ENCODE data around the gene KCNE5.
"Not testable (repeated sequence)": the region's sequence is repeated elsewhere in the genome, so short reads cannot be mapped to it uniquely, and the experiment has no call there.

KCNE5 gene, protein sequence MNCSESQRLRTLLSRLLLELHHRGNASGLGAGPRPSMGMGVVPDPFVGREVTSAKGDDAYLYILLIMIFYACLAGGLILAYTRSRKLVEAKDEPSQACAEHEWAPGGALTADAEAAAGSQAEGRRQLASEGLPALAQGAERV

DNA sequence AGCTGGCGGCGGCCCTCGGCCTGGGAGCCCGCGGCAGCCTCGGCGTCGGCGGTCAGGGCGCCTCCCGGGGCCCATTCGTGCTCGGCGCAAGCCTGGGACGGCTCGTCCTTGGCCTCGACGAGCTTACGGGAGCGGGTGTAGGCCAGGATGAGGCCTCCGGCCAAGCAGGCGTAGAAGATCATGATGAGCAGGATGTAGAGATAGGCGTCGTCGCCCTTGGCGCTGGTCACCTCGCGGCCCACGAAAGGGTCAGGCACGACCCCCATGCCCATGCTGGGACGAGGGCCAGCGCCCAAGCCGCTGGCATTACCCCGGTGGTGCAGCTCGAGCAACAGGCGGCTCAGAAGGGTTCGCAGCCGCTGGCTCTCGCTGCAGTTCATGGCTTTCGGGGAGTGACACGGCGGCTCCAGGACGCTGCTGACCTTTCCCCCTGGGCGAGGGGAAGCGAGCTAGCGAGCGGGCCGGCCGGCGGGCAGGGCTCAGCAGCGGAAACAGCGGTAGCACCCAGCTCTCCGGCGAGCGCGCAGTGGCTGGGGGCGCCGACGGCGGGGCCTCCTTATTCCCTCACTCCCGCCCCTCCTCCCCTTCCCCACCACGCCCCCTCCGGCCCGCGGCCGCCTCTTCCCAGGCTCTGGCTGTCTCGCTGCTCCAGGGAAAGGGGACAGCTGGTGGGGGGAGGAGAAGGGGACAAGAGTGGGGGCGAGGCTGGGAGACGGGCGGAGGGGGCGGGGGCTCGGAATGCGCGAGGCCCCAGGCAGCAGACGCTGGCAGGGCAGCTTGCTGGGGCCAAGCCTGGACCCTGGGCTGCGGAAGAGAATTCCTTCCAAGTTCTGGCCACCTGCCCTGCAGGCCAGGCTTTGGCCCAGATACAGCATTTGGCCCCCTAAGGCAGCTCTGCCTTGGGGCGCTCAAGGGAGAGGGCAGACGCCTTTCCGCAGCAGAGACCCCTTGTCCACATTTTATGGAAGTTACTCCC lies at the start of gene KCNE5:
TSS of gene KCNE5 (minus strand) at position 532 of the 976 bp plus-strand sequence. CDS start at position 380, 152 bp downstream.
- DNase-seq (ENCODE audit: low read depth in 1 of 2, low spot score in 1 of 2) = no peak

DNA sequence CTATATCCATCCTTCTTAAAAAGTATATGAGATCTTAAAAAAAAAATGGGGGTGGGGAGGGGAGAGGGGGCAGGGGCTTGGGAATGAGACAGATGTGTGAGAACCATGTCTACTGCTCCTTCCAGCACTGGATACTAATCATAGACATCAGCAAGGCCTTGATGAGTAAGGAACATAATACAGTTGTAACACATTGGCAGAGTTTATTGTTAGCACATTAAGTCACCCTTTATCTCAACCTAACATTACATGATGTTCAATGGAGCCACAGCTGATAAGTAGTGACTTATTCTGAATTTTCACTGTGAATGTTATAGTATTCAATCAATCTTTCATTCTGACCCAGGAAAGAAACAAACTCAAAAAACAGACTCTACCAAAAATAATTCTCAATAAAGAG lies 47.3 kb upstream of the KCNE5 start:
- no peak for DNase-seq (ENCODE audit: low read depth in 1 of 2, low spot score in 1 of 2)

DNA sequence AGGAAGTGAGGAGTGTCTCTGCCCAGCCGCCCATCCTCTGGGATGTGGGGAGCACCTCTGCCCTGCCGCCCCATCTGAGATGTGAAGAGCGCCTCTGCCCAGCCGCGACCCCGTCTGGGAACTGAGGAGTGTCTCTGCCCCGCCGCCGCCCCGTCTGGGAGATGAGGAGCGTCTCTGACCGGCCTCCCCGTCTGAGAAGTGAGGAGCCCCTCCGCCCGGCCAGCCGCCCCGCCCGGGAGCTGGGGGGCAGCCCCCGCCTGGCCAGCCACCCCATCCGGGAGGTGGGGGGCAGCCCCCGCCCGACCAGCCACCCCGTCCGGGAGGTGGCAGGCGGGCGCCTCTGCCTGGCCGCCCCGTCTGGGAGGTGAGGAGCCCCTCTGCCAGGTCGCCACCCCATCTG lies 46.2 kb upstream of the KCNE5 start:
- DNase-seq (ENCODE audit: low read depth in 1 of 2, low spot score in 1 of 2) = not testable (repeated sequence)

DNA sequence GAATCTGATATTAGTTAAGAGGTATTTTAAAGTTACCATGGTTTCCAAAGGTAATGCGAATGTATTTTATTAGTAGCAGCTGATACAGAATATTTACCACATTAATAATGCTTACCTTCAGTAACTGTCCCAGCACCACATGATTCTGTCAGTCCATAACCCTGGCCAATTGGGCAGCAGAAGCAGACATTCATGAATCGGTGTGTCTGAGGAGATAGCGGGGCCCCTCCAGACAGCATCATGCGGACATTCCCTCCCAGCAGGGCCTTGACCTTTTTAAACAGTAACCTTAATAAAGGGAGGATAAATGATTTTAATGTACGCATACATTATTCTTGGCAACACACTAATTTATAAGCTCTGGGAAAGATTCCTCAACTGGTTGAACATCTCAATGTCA lies 43.0 kb upstream of the KCNE5 start:
- DNase-seq (ENCODE audit: low read depth in 1 of 2, low spot score in 1 of 2) = no peak

DNA sequence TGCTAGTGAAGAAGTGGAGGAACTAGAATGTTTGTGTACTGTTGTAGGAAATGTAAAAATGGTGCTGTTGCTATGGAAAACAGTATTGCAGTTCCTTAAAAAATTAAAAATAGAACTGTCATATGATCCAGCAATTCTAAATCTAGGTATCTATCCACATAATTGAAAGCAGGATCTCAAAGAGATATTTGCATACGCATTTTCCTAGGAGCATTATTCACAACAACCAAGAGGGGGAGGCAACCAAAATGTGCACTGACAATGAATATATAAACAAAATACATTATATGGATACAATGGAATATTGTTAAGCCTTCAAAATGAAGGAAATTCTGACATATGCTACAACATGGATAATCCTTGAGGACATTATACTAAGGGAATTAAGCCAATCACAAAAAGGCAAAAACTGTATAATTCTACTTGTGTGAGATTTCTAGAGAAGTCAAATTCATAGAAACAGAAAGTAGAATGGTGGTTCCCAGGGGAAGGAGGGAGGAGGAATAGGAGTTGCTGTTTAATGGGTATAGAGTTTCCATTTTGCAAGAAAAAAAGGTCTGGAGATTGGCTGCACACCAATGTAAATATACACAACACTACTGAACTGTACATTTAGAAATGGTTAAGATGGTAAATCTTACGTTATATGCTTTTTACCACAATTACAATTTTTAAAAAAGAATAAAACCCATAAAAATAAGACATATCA lies 35.6 kb upstream of the KCNE5 start:
- no peak for DNase-seq (ENCODE audit: low read depth in 1 of 2, low spot score in 1 of 2)

DNA sequence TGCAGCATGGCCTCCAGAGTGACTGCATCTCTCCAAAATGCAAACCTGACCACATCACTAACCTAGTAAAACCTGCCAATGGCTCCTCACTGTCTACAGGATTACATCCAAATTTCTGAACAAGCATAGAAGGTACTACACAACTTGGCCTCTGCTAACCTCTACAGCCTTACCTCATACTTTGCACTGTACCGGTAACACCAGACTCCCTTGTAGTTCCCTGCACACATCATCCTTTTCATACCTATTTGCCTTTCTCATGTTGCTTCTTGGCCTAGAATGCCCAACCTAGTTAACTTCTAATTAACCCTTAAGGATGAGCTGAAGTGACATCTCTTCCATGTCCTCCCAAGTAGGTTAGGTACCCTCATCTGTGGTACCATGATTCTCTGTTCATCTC lies 33.4 kb upstream of the KCNE5 start:
- DNase-seq (ENCODE audit: low read depth in 1 of 2, low spot score in 1 of 2) = no peak

DNA sequence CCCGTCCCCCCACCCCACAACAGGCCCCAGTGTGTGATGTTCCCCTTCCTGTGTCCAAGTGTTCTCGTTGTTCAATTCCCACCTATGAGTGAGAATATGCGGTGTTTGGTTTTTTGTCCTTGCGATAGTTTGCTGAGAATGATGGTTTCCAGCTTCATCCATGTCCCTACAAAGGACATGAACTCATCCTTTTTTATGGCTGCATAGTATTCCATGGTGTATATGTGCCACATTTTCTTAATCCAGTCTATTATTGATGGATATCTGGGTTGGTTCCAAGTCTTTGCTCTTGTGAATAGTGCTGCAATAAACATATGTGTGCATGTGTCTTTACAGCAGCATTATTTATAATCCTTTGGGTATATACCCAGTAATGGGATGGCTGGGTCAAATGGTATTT lies 32.4 kb upstream of the KCNE5 start:
- not testable (repeated sequence) for DNase-seq (ENCODE audit: low read depth in 1 of 2, low spot score in 1 of 2)

DNA sequence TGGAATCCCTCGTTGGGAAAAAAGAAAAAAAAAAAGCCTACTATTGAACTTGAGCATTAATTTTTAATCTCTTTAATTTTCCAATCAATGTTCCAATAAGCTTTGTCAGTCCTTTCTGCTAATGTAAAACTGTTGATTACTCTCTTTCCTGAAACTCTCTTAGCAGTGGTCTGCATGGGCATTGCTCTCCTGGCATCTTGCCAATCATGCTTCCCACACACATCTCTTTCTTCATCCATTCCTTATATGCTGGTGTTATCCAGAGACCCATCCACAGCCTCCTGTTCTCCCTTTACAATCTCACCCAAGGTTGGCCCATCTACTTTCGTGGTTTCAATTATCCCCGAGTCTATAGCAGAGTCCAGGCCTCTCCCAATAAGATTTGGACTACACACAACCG lies 31.8 kb upstream of the KCNE5 start:
- no peak for DNase-seq (ENCODE audit: low read depth in 1 of 2, low spot score in 1 of 2)

DNA sequence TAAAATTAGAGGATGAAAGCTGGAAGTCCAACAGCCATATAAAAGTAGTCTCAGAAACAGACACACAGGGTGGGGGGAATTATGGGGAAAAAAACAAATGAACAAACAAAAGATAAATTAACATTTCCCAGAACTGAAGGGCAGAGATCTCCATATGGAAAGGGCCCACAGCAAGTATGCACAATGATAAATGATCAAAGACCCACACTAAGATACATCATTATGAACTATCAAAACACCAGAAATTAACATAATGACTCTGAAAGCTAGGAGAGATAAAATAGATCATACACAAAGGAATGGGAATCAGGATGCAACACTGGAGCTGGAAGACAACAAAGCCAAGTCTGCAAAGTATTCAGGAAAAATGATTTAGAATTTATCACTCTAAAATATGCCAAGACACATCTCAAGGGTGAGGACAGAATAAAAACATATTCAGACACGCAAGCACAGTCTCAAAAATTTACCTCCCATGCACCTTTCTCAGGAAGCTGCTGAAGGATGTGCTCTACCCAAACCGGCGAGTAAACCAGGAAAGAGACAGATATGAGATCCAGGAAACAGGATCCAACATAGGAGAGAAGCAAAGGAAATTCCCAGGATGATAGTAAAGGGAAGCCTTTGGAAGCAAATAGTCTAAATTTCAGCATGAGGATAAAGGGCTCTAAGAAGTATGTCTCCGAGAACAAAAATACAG lies 30.7 kb upstream of the KCNE5 start:
- DNase-seq (ENCODE audit: low read depth in 1 of 2, low spot score in 1 of 2) = no peak

DNA sequence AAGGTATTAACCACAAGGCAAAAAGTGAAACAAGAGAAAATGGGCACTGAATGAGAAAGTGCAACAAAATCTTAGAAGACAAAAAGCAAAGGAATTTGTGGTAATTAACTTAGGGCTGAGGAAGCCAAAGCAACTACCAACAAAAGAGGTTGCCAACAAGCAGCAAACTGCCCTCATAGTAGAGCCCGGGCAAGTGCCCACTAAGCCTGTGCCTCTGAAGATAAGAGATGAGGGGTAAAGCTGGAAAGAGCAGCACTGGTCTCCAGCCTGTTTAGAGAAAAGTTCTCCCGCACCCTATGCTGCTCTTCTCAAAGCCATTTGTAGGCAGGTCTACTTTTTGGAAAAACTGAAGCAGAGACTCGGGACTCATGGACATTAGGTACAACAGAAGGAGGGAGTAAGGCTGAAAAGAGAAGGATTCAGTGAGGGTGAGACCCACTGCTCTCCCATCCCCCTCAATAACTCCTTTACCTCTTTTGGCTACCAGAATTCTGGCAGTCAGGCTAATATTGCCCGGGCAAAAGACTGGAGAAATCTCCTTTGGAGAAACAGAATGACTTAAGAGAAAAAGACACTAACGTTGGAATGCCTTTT lies 29.6 kb upstream of the KCNE5 start:
- no peak for DNase-seq (ENCODE audit: low read depth in 1 of 2, low spot score in 1 of 2)

DNA sequence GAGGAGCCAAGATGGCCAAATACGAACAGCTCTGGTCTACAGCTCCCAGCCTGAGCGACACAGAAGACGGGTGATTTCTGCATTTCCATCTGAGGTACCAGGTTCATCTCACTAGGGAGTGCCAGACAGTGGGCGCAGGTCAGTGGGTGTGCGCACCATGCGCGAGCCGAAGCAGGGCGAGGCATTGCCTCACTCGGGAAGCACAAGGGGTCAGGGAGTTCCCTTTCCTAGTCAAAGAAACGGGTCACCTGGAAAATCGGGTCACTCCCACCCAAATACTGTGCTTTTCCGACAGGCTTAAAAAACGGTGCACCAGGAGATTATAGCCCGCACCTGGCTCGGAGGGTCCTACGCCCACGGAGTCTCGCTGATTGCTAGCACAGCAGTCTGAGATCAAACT lies 19.7 kb upstream of the KCNE5 start:
- not testable (repeated sequence) for DNase-seq (ENCODE audit: low read depth in 1 of 2, low spot score in 1 of 2)

DNA sequence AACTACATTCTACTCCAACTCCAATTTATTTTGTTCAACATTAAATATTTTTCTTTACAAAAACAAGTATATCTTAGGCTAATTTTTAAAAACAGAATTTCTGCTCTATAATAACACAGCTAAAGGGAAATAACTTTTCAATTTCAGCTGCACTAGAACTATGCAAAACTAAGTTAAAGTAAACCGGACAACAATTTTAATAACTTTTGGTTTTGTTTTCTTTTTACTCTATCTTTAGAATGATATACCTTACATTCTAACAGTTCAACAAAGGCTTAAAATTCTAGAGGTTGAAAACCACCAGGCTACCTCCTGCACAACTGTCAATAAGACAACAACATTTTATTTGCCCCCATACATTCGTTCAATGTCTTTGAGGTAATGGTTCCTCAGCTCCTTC lies 18.7 kb upstream of the KCNE5 start:
- DNase-seq (ENCODE audit: low read depth in 1 of 2, low spot score in 1 of 2) = no peak

DNA sequence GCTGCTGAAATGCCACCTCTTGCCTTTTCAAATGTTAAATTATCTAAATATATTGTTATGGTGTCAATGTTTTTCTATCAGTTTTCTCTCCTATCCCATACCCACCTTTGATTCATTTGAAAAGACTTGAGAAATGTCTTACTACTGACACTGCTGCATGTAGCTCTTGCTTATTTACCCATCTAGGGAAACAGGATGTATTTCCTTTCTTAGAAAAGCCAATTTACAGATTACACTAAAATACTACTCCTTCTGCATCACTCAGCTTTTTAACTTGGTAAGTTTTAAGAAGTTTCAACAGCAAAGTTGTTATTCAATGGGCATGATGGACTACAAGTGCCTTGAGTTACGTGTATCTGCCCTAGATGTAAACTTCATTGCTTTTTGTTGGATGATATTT lies 13.2 kb upstream of the KCNE5 start:
- no peak for DNase-seq (ENCODE audit: low read depth in 1 of 2, low spot score in 1 of 2)

DNA sequence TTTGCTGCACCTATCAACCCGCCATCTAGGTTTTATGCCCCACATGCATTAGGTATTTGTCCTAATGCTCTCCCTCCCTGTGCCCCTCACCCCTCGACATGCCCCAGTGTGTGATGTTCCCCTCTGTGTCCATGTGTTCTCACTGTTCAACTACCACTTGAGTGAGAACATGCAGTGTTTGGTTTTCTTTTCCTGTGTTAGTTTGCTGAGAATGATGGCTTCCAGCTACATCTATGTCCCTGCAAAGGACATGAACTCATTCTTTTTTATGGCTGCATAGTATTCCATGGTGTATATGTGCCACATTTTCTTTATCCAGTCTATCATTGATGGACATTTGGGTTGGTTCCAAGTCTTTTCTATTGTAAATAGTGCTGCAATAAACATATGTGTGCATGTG lies 12.5 kb upstream of the KCNE5 start:
- DNase-seq (ENCODE audit: low read depth in 1 of 2, low spot score in 1 of 2) = not testable (repeated sequence)

DNA sequence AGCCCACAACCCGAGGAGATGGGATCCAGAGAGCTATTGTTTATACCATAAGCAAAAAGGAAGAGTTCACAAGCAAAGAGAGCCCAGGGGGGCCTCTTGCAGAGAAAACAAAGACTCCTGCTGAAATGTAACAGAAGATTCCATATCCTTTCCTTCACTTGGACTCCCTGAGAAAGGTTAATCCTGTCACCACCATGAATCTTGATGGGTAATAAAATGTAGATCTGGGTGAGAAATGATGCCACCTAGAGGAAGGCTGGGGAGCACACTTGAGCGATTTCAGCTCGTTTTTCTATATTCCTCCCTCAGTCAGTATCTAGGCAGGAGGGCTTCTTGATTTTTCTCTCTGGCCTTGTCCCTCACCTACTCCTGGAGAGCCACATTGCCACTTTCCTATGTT lies 10.2 kb upstream of the KCNE5 start:
- no peak for DNase-seq (ENCODE audit: low read depth in 1 of 2, low spot score in 1 of 2)

DNA sequence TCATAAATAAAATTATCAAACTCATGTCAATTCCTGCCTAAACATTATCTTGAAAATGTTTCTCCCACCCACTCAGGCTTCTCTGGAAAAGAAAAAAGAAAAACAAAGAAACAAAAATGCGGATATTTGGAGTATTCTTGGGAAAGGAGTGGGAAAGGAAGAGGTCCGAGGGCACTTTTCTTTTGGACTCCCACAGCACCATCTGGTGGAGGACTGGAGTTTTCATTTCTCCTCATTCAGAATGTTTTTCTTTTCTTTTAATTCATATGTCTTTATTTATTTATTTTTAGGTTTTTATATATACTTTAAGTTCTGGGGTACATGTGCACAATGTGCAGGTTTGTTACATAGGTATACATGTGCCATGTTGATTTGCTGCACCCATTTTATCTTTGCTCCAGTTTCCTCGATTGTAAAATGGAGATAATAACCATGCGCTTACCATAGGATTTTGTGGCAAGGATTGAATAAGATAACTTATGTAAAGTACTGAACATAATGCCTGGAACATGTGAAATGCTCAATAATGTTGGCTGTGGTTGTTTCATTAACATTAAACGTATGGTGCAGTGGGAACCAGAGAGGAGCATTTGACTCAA lies 8.0 kb upstream of the KCNE5 start:
- no peak for DNase-seq (ENCODE audit: low read depth in 1 of 2, low spot score in 1 of 2)

DNA sequence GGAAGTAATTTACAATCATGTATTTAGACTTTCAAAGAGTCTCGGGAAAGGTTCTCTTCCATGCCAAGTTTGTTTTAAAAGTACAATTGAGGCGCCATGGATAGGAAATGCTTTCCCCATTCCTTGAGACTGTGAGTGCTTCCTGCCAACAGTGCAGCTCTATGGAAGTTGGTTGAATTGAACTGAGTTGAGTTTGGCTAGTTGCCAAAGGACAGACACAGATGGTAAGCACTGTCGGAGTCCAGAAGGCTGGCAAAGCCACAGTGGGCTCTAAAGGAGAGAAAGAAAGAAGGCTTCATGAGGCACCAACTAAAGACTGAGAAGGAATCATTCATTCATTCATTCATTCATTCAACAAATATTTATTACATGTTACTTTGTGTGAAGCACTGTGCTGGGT lies 4.3 kb upstream of the KCNE5 start:
- no peak for DNase-seq (ENCODE audit: low read depth in 1 of 2, low spot score in 1 of 2)

DNA sequence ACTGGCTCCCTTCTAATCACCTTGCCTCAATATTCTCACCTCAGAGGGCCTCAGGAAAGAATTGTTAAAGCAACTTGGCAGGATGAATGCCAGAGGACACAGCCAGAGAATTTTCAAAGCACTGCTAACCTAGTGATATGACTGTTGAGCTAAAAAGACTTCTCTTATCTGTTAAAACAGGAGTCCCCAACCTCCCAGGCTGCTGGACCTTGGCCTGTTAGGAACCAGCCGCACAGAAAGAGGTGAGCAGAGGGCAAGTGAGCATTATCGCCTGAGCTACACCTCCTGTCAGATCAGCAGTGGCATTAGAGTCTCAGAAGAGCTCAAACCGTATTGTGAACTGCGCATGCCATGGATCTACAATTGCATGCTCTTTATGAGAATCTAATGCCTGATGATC lies 1.7 kb upstream of the KCNE5 start:
- DNase-seq (ENCODE audit: low read depth in 1 of 2, low spot score in 1 of 2) = no peak

DNA sequence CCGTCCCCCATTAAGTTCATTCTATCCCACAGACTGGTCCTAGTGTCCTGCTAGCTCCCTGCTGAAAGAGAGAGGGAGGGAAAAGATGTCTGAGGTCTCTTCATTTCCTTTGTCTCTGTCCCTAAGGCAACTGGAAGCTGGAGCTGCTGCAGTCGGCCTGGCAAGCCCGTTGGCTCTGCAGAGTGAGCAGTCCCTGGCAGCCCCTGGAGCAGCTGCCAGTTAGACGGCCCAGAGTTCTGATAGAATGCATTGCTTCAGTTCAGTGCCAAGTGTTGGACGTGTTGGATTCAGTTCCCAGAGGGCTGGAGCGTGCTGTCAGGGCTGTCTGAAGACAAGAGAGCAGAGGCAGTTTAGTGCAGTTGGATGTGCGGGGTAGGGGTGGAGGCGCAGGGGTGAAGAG lies 975 bp downstream of the KCNE5 start:
- no peak for DNase-seq (ENCODE audit: low read depth in 1 of 2, low spot score in 1 of 2)

DNA sequence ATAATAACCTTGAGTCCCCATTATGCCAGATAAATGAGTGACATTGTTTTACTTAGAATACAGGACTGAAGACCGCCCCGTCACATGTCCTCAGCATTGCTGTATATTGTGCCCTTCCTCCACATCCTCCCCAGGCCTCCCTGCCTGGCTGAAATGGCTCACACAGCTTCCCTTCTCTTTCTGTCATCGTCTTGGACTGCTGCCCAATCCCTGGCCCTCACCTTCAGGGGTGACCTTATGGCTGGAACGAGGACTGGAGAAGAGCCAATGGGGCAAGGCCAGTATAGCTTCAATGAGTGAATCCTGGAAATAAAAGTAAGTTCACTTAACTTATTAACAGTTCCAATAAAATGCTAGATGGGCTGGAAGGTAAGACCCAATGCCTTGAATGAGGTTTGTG lies 2.7 kb downstream of the KCNE5 start:
- no peak for DNase-seq (ENCODE audit: low read depth in 1 of 2, low spot score in 1 of 2)

DNA sequence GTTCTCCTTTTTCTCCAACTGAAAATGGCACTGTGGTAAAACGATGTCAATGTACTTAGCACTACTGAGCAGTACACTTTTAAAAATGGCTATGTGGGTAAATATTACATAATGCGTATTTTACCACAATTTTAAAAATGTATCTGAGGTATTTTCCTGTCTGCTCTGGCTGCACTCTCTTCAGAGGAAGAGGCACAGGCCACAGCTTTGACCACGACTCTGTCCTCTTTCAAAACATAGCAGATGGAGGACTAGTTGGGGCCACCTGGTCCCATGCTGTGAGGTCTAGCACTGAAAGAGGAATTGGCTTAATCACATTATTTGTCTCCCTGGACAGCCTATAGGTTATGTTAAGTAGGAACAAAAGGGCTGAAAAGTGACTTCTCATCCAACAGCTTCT lies 5.2 kb downstream of the KCNE5 start:
- no peak for DNase-seq (ENCODE audit: low read depth in 1 of 2, low spot score in 1 of 2)
